Prostate gland (tissue), 2 donors: ENCODE results near the gene PBRM1. TPM values are rescaled to one million over a fixed set of nuclear protein-coding genes. Genes with fewer than 3 reads are reported as not detected.

Experiments used
- DNase-seq: peaks from one replicate; pipeline ENCODE4 v3.0.0-alpha.2; 2019; ENCODE audit warnings: low spot score
- H3K27ac ChIP-seq, 2 donors: fragments of 200-600 bp; sonication (generic); 2 replicates each; pipeline ENCODE4 v1.5.1; 2017 to 2019
- H3K27me3 ChIP-seq: fragments of 200-600 bp; sonication (generic); replicated peaks from 2 replicates; pipeline ENCODE4 v1.5.1; 2019; ENCODE audit not compliant: insufficient read depth
- H3K36me3 ChIP-seq, 2 donors: fragments of 200-600 bp; sonication (generic); 1 replicate in 1 of 2; 2 replicates in 1 of 2; pipeline versions ENCODE4 v1.5.1 to v1.8.1; 2017 to 2019
- H3K4me1 ChIP-seq: fragments of 200-600 bp; sonication (generic); replicated peaks from 2 replicates; pipeline ENCODE4 v1.5.1; 2019
- H3K4me3 ChIP-seq, 2 donors: fragments of 200-600 bp; sonication (generic); 2 replicates each; pipeline ENCODE4 v1.5.1; 2017 to 2019
- H3K9me3 ChIP-seq: fragments of 200-600 bp; sonication (generic); 2 replicates; pipeline ENCODE4 v1.5.1; 2017
- POLR2A ChIP-seq: fragments of 450-650 bp; IDR thresholded peaks from one replicate; pipeline ENCODE4 v1.6.1; 2016; ENCODE audit warnings: antibody characterized with exemption, mild to moderate bottlenecking
- POLR2AphosphoS5 ChIP-seq: sonication (generic); formaldehyde crosslinking; IDR thresholded peaks from one replicate; pipeline ENCODE4 v1.6.1; 2017; ENCODE audit warnings: antibody characterized with exemption
- WGBS: methylation state at CpG from one replicate; pipeline ENCODE4 v1.1.5; 2018; 5-methylcytosine and 5-hydroxymethylcytosine counted together
- intact Hi-C: fragments of 100-400 bp; cut with DNase I; formaldehyde crosslinking; loops from one replicate; pipeline ENCODE4 v1.14.2; 2022
- total RNA-seq, 2 donors: library from RNA; depleted of rRNA; stranded (reverse); fragments of >200 nt; gene quantifications; one replicate each; pipeline ENCODE4 v1.1.0, GENCODE V29; 2016
- TF ChIP-seq, protein P1 (sequence below), 4 experiments: fragments of 200-600 bp in 2 of 4; fragments of 450-650 bp in 2 of 4; sonication (generic) in 2 of 4; IDR thresholded peaks; 1 replicate in 3 of 4; 2 replicates in 1 of 4; pipeline ENCODE4 v1.5.1; 2016 to 2019; ENCODE audit warnings: antibody characterized with exemption in 4 of 4, mild to moderate bottlenecking in 2 of 4, moderate library complexity in 2 of 4

Gene PBRM1
- total RNA-seq, 2 donors from 2014 or later, result 72.5 to 77.5 TPM

GRCh38 chr3:52522651-52523251 lies 163.0 kb downstream of the PBRM1 start:
- no peak for TF ChIP-seq POLR2AphosphoS5
- no peak for TF ChIP-seq POLR2A
- TF ChIP-seq, protein P1, sequence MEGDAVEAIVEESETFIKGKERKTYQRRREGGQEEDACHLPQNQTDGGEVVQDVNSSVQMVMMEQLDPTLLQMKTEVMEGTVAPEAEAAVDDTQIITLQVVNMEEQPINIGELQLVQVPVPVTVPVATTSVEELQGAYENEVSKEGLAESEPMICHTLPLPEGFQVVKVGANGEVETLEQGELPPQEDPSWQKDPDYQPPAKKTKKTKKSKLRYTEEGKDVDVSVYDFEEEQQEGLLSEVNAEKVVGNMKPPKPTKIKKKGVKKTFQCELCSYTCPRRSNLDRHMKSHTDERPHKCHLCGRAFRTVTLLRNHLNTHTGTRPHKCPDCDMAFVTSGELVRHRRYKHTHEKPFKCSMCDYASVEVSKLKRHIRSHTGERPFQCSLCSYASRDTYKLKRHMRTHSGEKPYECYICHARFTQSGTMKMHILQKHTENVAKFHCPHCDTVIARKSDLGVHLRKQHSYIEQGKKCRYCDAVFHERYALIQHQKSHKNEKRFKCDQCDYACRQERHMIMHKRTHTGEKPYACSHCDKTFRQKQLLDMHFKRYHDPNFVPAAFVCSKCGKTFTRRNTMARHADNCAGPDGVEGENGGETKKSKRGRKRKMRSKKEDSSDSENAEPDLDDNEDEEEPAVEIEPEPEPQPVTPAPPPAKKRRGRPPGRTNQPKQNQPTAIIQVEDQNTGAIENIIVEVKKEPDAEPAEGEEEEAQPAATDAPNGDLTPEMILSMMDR (IDR thresholded peaks at IDR 0.05), result no peak
- Histone ChIP-seq H3K27me3 (no peaks in the 10 kb centered on the region), H3K27ac (no peak overlapping the region), H3K4me3 (no peak overlapping the region), H3K36me3 (no peaks in the 10 kb centered on the region), H3K4me1 (no peaks in the 10 kb centered on the region), H3K9me3 (no peaks in the 10 kb centered on the region)
- 91% methylated on average over 14 of the region's 14 CpGs for WGBS
- intact Hi-C loops, result no loop called here
- no peak for DNase-seq

DNA sequence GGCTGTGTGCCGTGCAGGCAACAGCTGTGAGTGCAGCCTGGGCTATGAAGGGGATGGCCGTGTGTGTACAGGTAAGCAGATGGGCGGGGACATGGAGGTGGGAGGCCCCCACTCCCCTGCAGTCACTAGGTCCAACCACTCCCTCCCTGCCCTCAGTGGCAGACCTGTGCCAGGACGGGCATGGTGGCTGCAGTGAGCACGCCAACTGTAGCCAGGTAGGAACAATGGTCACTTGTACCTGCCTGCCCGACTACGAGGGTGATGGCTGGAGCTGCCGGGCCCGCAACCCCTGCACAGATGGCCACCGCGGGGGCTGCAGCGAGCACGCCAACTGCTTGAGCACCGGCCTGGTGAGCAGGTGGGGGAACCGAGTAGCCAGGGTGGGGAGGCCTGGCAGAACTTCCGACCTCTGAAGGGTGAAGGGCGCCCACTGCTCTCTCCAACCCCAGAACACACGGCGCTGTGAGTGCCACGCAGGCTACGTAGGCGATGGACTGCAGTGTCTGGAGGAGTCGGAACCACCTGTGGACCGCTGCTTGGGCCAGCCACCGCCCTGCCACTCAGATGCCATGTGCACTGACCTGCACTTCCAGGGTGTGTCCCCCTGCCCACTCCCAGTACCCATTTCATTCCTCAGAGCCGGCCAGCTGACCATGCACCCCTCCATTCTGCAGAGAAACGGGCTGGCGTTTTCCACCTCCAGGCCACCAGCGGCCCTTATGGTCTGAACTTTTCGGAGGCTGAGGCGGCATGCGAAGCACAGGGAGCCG lies 163.6 kb downstream of the PBRM1 start:
- no peak overlapping the region for H3K27ac ChIP-seq
- no peaks in the 10 kb centered on the region for H3K36me3 ChIP-seq
- WGBS, result 85% methylated on average over 25 of the region's 33 CpGs
- no peaks in the 10 kb centered on the region for H3K9me3 ChIP-seq
- H3K4me3 ChIP-seq, result no peak overlapping the region
- TF ChIP-seq, protein P1 (IDR thresholded peaks at IDR 0.05), result no peak
- no peak for TF ChIP-seq POLR2A
- TF ChIP-seq POLR2AphosphoS5, result no peak
- no peaks in the 10 kb centered on the region for H3K4me1 ChIP-seq
- no peaks in the 10 kb centered on the region for H3K27me3 ChIP-seq
- DNase-seq, result no peak
- intact Hi-C loops, result no loop called here

- DNase-seq, result no peak
- H3K27ac ChIP-seq, result no peak overlapping the region
- TF ChIP-seq, protein P1 (IDR thresholded peaks at IDR 0.05), result no peak
- TF ChIP-seq POLR2AphosphoS5, result no peak
- TF ChIP-seq POLR2A, result no peak
- H3K36me3 ChIP-seq, result no peaks in the 10 kb centered on the region
- H3K4me1 ChIP-seq, result no peaks in the 10 kb centered on the region
- H3K4me3 ChIP-seq, result no peak overlapping the region
- 79% methylated on average over 8 of the region's 8 CpGs for WGBS
- no peaks in the 10 kb centered on the region for H3K27me3 ChIP-seq
- intact Hi-C loops, result no loop called here
- H3K9me3 ChIP-seq, result no peaks in the 10 kb centered on the region
Observed at GRCh38 chr3:52521488-52521824, 164.3 kb downstream of the PBRM1 start.

- Histone ChIP-seq H3K4me1 (no peaks in the 10 kb centered on the region), H3K9me3 (no peaks in the 10 kb centered on the region), H3K27ac (no peak overlapping the region), H3K36me3 (no peaks in the 10 kb centered on the region), H3K4me3 (no peak overlapping the region), H3K27me3 (no peaks in the 10 kb centered on the region)
- intact Hi-C loops, result no loop called here
- 92% methylated on average over 19 of the region's 20 CpGs for WGBS
- TF ChIP-seq, protein P1 (IDR thresholded peaks at IDR 0.05), result no peak
- TF ChIP-seq POLR2AphosphoS5, result no peak
- no peak for TF ChIP-seq POLR2A
- DNase-seq, result no peak
Observed at GRCh38 chr3:52520716-52521487, 164.8 kb downstream of the PBRM1 start.
